Ovary (tissue), 9 donors: ENCODE data around the gene SLC39A11. TPM values are rescaled to one million over a fixed set of nuclear protein-coding genes. Genes with fewer than 3 reads are reported as not detected.

ENCODE experiments used
- DNase-seq, 5 donors: peaks; one replicate each; pipeline ENCODE4 v3.0.0-alpha.2; 2019 to 2020
- H3K27ac ChIP-seq, 2 donors: fragments of 200-600 bp; one replicate each; pipeline versions ENCODE4 v1.5.1 to v1.8.0; 2019 to 2022
- H3K27me3 ChIP-seq: fragments of 200-600 bp; one replicate; pipeline ENCODE4 v1.8.0; 2022
- H3K36me3 ChIP-seq: fragments of 200-600 bp; sonication (generic); one replicate; pipeline ENCODE4 v1.5.1; 2019
- H3K4me1 ChIP-seq: one replicate; pipeline ENCODE4 v1.8.1; 2013; ENCODE audit warnings: mild to moderate bottlenecking, moderate library complexity; ENCODE audit not compliant: insufficient read depth
- H3K4me3 ChIP-seq: fragments of 200-600 bp; sonication (generic); one replicate; pipeline ENCODE4 v1.5.1; 2017
- H3K9me3 ChIP-seq, 2 donors: fragments of 200-600 bp in 1 of 2; sonication (generic) in 1 of 2; one replicate each; pipeline versions ENCODE4 v1.5.1 to v1.8.1; 2013 to 2019; ENCODE audit warnings: mild to moderate bottlenecking in 1 of 2, moderate library complexity in 1 of 2
- CTCF ChIP-seq, 3 donors: fragments of 450-650 bp in 2 of 3; fragments of 200-600 bp in 1 of 3; IDR thresholded peaks; one replicate each; pipeline versions ENCODE4 v1.5.1 to v1.8.0; 2016 to 2022; ENCODE audit warnings: antibody characterized with exemption in 3 of 3, mild to moderate bottlenecking in 1 of 3
- EP300 ChIP-seq: sonication (generic); formaldehyde crosslinking; IDR thresholded peaks from one replicate; pipeline ENCODE4 v1.6.1; 2017; ENCODE audit warnings: antibody characterized with exemption
- POLR2A ChIP-seq: fragments of 450-650 bp; IDR thresholded peaks from one replicate; pipeline ENCODE4 v1.6.1; 2017; ENCODE audit warnings: antibody characterized with exemption, mild to moderate bottlenecking, moderate library complexity
- WGBS, 3 donors: extraction: QIAGEN DNeasy Blood & Tissue Kit in 1 of 3; methylation state at CpG; one replicate each; pipeline versions ENCODE4 v1.1.5 to v1.1.7; 2013 to 2017; 5-methylcytosine and 5-hydroxymethylcytosine counted together
- intact Hi-C, 4 donors: fragments of 100-400 bp; cut with DNase I; formaldehyde crosslinking; loops; one replicate each; pipeline versions ENCODE4 v1.11.0 to v1.15.1; 2022 to 2023
- polyA plus RNA-seq, 2 donors: library from polyadenylated mRNA; stranded (reverse); fragments of 200-250 nt in 1 of 2; fragments of 350-450 nt in 1 of 2; fragmentation: Illumina TruSeq in 1 of 2; extraction: RNeasy Lipid Tissue Mini Kit (QIAGEN cat#74804) in 1 of 2; gene quantifications; one replicate each; pipeline ENCODE4 v1.2.3, GENCODE V29; 2013 to 2014
- total RNA-seq, 7 donors: library from RNA; depleted of rRNA in 2 of 7; stranded (reverse); fragments of >200 nt in 2 of 7; fragmentation: NEBNext Ultra II Directional in 3 of 7; extraction: Animal tissue kit (Norgen Biotek cat#: 25700) in 3 of 7; gene quantifications; one replicate each; pipeline versions ENCODE4 v1.1.0 to v1.2.4, GENCODE V29; 2016 to 2023
- donor health status: DM: no; HTN: no; CAD: no; lungs with moderate emphysema.
- donor health status: DM: no; HTN: no; CAD: no.
- donor health status: Bipolar disorder and iron deficiency.
- donor health status: DM: yes; HTN: yes; CAD: no.
- donor health status: DM: no; HTN: no; CAD: no.
- donor health status: DM: yes; HTN: yes; CAD: no.

Gene SLC39A11
- total and polyA plus RNA-seq, 9 donors = 4.0 to 21.2 (median 10.1) TPM

- WGBS, 3 donors = 86 to 92% (median 89%) methylated on average over 2 of the region's 2 CpGs
- TF ChIP-seq CTCF (IDR thresholded peaks at IDR 0.05) (no peak), POLR2A (no peak), EP300 (no peak)
- intact Hi-C loops = no loop called here
Observed at GRCh38 chr17:72920513-72920912, 172.0 kb downstream of the SLC39A11 start.

GRCh38 chr17:72916991-72917390 lies 175.5 kb downstream of the SLC39A11 start:
- H3K27ac ChIP-seq = no peak overlapping the region
- H3K36me3 ChIP-seq = no peaks in the 10 kb centered on the region
- H3K4me1 ChIP-seq = no peaks in the 10 kb centered on the region
- H3K27me3 ChIP-seq = no peaks in the 10 kb centered on the region
- 66 to 76% (median 69%) methylated on average over 8 of the region's 8 CpGs for WGBS, 3 donors
- DNase-seq = no peak
- no peak for TF ChIP-seq CTCF (IDR thresholded peaks at IDR 0.05)
- no peak for TF ChIP-seq POLR2A
- no peak for TF ChIP-seq EP300
- intact Hi-C loops = no loop called here
- H3K4me3 ChIP-seq = no peak overlapping the region
- no peaks in the 10 kb centered on the region for H3K9me3 ChIP-seq

More at GRCh38 chr17:72920513-72920912, 172.0 kb downstream of the SLC39A11 start:
- H3K4me3 ChIP-seq = no peak overlapping the region
- H3K4me1 ChIP-seq = no peaks in the 10 kb centered on the region
- H3K27ac ChIP-seq = no peak overlapping the region
- H3K27me3 ChIP-seq = no peaks in the 10 kb centered on the region
- DNase-seq = no peak
- no peaks in the 10 kb centered on the region for H3K36me3 ChIP-seq
- H3K9me3 ChIP-seq = no peaks in the 10 kb centered on the region

- no peaks in the 10 kb centered on the region for H3K9me3 ChIP-seq
- no peaks in the 10 kb centered on the region for H3K27me3 ChIP-seq
- H3K4me3 ChIP-seq = no peak overlapping the region
- no peak overlapping the region for H3K27ac ChIP-seq
- intact Hi-C loops = no loop called here
- no peak for DNase-seq
- whole genome bisulfite sequencing, 3 donors = 93 to 96% (median 93%) methylated on average over 10 of the region's 10 CpGs
- no peaks in the 10 kb centered on the region for H3K4me1 ChIP-seq
- TF ChIP-seq POLR2A (no peak), EP300 (no peak), CTCF (IDR thresholded peaks at IDR 0.05) (no peak)
- H3K36me3 ChIP-seq = no peaks in the 10 kb centered on the region
Observed at GRCh38 chr17:72915625-72916081, 176.8 kb downstream of the SLC39A11 start.

GRCh38 chr17:72913142-72913682 lies 179.3 kb downstream of the SLC39A11 start:
- Histone ChIP-seq H3K4me3 (no peak overlapping the region), H3K27me3 (no peaks in the 10 kb centered on the region), H3K36me3 (no peaks in the 10 kb centered on the region), H3K27ac (no peak overlapping the region), H3K9me3 (no peaks in the 10 kb centered on the region), H3K4me1 (no peaks in the 10 kb centered on the region)
- intact Hi-C loops = no loop called here
- DNase-seq = no peak
- TF ChIP-seq CTCF (IDR thresholded peaks at IDR 0.05) = no peak
- TF ChIP-seq EP300 = no peak
- no peak for TF ChIP-seq POLR2A
- WGBS, 3 donors = 85 to 92% (median 91%) methylated on average over 5 of the region's 5 CpGs
